Skeletal muscle satellite cell (primary cell): ENCODE data around the gene PPP1R27. TPM values are rescaled to one million over a fixed set of nuclear protein-coding genes. Genes with fewer than 3 reads are reported as not detected.
A peak's percentile ranks its signal among the peaks of the same experiment; 100 is the strongest.

Experiments
- H3K27me3 ChIP-seq: 2 replicates; pipeline ENCODE4 v1.7.0; 2013; ENCODE audit warnings: low read length; ENCODE audit not compliant: control insufficient read depth, insufficient read depth
- H3K36me3 ChIP-seq: 2 replicates; pipeline ENCODE4 v1.7.0; 2013; ENCODE audit warnings: mild to moderate bottlenecking, control low read depth, low read length; ENCODE audit not compliant: insufficient read depth
- H3K4me1 ChIP-seq: 2 replicates; pipeline ENCODE4 v1.7.0; 2013; ENCODE audit warnings: low read length; ENCODE audit not compliant: control insufficient read depth, insufficient read depth
- H3K4me2 ChIP-seq: 2 replicates; pipeline ENCODE4 v1.7.0; 2013; ENCODE audit warnings: mild to moderate bottlenecking, low read length
- H3K4me3 ChIP-seq: 2 replicates; pipeline ENCODE4 v1.7.0; 2013; ENCODE audit warnings: low read length
- H3K9ac ChIP-seq: 2 replicates; pipeline ENCODE4 v1.7.0; 2013; ENCODE audit warnings: mild to moderate bottlenecking, low read depth, low read length, moderate library complexity
- H3K9me3 ChIP-seq: replicated peaks from 2 replicates; pipeline ENCODE4 v1.7.0; 2013; ENCODE audit warnings: mild to moderate bottlenecking, control low read depth, low read length
- total RNA-seq: library from RNA; depleted of rRNA; stranded (reverse); fragments of >200 nt; gene quantifications from 2 replicates; pipeline ENCODE4 v1.2.3, GENCODE V29; 2012; rRNA removed

The PPP1R27 gene, protein sequence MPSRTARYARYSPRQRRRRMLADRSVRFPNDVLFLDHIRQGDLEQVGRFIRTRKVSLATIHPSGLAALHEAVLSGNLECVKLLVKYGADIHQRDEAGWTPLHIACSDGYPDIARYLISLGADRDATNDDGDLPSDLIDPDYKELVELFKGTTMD
- 0.44 TPM in 1 of 2 replicates, not detected in the other for total RNA-seq

- H3K4me1 ChIP-seq = peaks cover 22% of the 10 kb centered on the region
- H3K9ac ChIP-seq = peak within 1 kb of the TSS; percentile 99
Measured at GRCh38 chr17:81834831-81835267, at the start of gene PPP1R27. Gene PPP1R27, minus strand, starts transcription at chr17:81835050. Its CDS starts 97 bp downstream, at chr17:81834953.

GRCh38 chr17:81884520-81884919 lies 49.7 kb upstream of the PPP1R27 start:
- H3K36me3 ChIP-seq = peaks cover 64% of the 10 kb centered on the region
- H3K9ac ChIP-seq = no peak overlapping the region
- H3K4me3 ChIP-seq = no peak overlapping the region
- peak overlapping the region; percentile 6 for H3K4me2 ChIP-seq
- H3K27me3 ChIP-seq = no peaks in the 10 kb centered on the region
- H3K9me3 ChIP-seq = no peaks in the 10 kb centered on the region
- H3K4me1 ChIP-seq = peaks cover 38% of the 10 kb centered on the region

More at GRCh38 chr17:81834831-81835267, at the start of gene PPP1R27:
- Histone ChIP-seq H3K9me3 (no peaks in the 10 kb centered on the region), H3K4me2 (peak within 1 kb of the TSS; percentile 88), H3K27me3 (no peaks in the 10 kb centered on the region), H3K4me3 (peak within 1 kb of the TSS; percentile 80), H3K36me3 (peaks cover 3% of the 10 kb centered on the region)

- no peak overlapping the region for H3K9ac ChIP-seq
- peaks cover 1% of the 10 kb centered on the region for H3K4me1 ChIP-seq
- H3K36me3 ChIP-seq = peaks cover 40% of the 10 kb centered on the region
- no peak overlapping the region for H3K4me3 ChIP-seq
- H3K9me3 ChIP-seq = no peaks in the 10 kb centered on the region
- H3K4me2 ChIP-seq = no peak overlapping the region
- no peaks in the 10 kb centered on the region for H3K27me3 ChIP-seq
Measured at GRCh38 chr17:81879121-81879520, 44.3 kb upstream of the PPP1R27 start.

- H3K9ac ChIP-seq = no peak overlapping the region
- H3K4me1 ChIP-seq = no peaks in the 10 kb centered on the region
- peaks cover 37% of the 10 kb centered on the region for H3K36me3 ChIP-seq
- H3K27me3 ChIP-seq = no peaks in the 10 kb centered on the region
- H3K4me3 ChIP-seq = no peak overlapping the region
- H3K4me2 ChIP-seq = no peak overlapping the region
- no peaks in the 10 kb centered on the region for H3K9me3 ChIP-seq
Measured at GRCh38 chr17:81878294-81878693, 43.4 kb upstream of the PPP1R27 start.

DNA sequence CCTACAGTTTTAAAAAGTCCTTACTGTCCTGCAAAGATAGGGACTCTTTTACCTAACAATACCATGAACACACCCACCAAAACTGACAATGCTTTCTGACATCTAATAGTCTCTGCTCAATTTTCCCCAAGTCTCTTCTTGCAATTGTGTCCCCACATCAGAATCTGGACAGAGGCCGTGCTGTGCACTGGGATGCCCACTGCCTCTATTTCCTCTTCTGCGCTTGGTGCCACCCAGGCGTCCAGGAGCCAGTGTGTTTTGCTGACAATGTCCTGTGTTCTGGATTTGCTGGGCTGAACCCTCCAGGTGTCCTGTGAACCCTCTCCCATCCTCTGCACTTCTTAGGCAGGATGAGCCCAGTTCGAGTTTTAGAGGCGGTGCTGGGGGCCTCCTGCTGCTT lies 42.7 kb upstream of the PPP1R27 start:
- Histone ChIP-seq H3K9ac (no peak overlapping the region), H3K27me3 (no peaks in the 10 kb centered on the region), H3K9me3 (no peaks in the 10 kb centered on the region), H3K4me2 (no peak overlapping the region), H3K4me1 (peaks cover 5% of the 10 kb centered on the region), H3K36me3 (peaks cover 34% of the 10 kb centered on the region), H3K4me3 (no peak overlapping the region)

- peak overlapping the region; percentile 100 for H3K4me2 ChIP-seq
- H3K9me3 ChIP-seq = no peaks in the 10 kb centered on the region
- H3K9ac ChIP-seq = peak overlapping the region; percentile 95
- peak overlapping the region; percentile 75 for H3K4me3 ChIP-seq
- H3K36me3 ChIP-seq = peaks cover 29% of the 10 kb centered on the region
- H3K4me1 ChIP-seq = peaks cover 51% of the 10 kb centered on the region
- H3K27me3 ChIP-seq = no peaks in the 10 kb centered on the region
Measured at GRCh38 chr17:81871387-81872230, 36.8 kb upstream of the PPP1R27 start.

DNA sequence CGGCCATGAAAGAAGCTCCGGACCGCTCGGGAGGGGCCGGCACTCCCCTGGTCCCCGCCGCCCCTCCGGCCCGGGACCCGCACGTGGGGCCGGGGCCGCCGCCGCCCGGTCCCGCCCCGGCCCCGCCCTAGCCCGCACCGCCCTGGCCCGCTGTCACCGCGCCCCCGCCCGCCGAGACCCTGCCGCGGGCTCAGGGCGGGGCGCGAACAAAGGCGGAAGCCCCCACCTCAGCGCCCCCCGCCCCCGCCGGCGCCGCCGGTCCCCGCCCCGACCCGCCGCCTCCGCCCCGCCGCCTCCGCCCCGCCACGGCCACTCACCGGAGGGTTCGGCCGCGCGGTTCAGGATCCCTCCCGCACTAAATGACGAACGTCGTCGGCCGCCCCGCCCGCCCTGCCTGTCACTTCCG lies 36.1 kb upstream of the PPP1R27 start, which contains the start of gene ARHGDIA:
ARHGDIA (minus strand) TSS at position 357 of the 406 bp plus-strand sequence. CDS start 1,407 bp downstream, outside the sequence.
- Histone ChIP-seq H3K9ac (peak within 1 kb of the TSS; percentile 97), H3K4me2 (peak within 1 kb of the TSS; percentile 100), H3K36me3 (peaks cover 33% of the 10 kb centered on the region), H3K4me3 (peak within 1 kb of the TSS; percentile 86), H3K9me3 (no peaks in the 10 kb centered on the region), H3K4me1 (peaks cover 52% of the 10 kb centered on the region), H3K27me3 (no peaks in the 10 kb centered on the region)

GRCh38 chr17:81870131-81870980 lies 35.5 kb upstream of the PPP1R27 start:
- H3K9me3 ChIP-seq = no peaks in the 10 kb centered on the region
- peaks cover 52% of the 10 kb centered on the region for H3K4me1 ChIP-seq
- H3K36me3 ChIP-seq = peaks cover 40% of the 10 kb centered on the region
- peak overlapping the region; percentile 86 for H3K4me3 ChIP-seq
- no peaks in the 10 kb centered on the region for H3K27me3 ChIP-seq
- peak overlapping the region; percentile 99 for H3K4me2 ChIP-seq
- H3K9ac ChIP-seq = peak overlapping the region; percentile 97

DNA sequence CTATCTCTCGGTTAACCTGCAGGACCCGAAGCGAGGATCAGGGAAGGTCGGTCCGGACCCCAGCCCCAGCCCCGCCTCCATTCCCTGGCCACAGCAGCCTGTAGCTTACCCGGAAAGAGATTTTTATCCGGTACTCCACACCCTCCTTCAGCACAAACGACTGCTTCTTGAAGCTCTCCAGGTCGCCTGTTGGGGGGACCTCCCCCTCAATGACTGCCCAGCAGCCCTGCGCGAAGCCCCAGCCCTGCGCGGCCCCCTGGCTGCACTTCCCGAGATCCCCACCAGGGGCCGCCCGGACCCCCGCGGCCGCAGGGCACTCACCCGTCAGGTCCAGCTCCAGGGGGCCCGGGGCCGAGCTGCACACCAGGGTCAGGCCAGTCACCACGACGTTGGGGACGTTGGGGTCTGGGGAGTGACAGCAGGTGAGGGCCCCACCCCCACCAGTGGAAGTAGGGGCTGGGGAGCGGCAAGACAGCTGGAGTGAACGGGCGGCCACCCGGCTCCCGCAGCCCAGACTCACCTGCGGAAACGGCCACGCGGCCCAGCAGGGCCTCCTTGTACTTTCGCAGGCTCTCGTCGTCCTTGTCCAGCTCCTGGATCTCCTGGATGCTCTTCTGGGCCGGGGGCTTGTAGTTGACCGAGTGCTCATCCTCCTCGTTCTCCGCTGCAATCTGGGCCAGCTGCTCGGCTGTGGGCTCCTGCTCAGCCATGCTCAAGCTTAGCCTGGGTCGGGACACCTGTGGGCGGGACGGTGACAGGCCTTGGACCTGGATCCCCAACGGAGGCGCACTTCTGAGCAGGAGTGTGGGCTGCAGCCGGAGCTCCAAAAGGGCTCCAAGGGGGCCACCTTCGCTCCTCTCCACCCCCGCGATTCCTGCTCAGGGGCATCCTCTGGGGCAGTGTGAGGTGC lies 34.6 kb upstream of the PPP1R27 start:
- peak overlapping the region; percentile 97 for H3K9ac ChIP-seq
- H3K4me2 ChIP-seq = peak overlapping the region; percentile 99
- H3K36me3 ChIP-seq = peaks cover 45% of the 10 kb centered on the region
- H3K27me3 ChIP-seq = no peaks in the 10 kb centered on the region
- H3K4me3 ChIP-seq = peak overlapping the region; percentile 86
- no peaks in the 10 kb centered on the region for H3K9me3 ChIP-seq
- H3K4me1 ChIP-seq = peaks cover 52% of the 10 kb centered on the region

DNA sequence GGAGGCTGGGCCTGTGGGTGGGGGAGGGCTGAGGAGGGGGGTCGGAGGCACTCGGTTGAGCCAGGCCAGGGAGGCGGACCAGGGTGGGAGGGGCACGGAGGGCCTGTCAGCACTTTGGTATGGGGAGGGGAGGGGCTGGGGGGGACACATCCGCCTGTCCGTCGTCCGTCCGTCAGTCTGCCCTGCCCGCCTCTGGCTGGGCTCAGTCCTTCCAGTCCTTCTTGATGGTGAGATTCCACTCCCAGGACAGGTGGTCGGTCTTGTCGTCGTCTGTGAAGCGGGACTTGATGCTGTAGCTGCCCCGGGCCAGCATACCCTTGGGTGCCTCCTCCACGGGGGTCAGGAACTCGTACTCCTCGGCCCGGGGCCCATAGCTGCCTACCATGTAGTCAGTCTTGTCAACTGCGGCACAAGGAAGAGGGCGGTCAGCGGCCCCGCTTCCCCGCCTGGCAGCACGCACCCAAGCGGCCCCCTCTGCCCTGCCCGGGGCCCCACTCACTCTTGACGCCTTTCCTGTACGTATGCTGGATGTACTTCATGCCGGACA lies 33.9 kb upstream of the PPP1R27 start:
- Histone ChIP-seq H3K9ac (peak overlapping the region; percentile 97), H3K4me3 (peak overlapping the region; percentile 86), H3K9me3 (no peaks in the 10 kb centered on the region), H3K4me2 (peak overlapping the region; percentile 99), H3K36me3 (peaks cover 52% of the 10 kb centered on the region), H3K4me1 (peaks cover 52% of the 10 kb centered on the region), H3K27me3 (no peaks in the 10 kb centered on the region)
